Measurements from ENCODE around the gene CALML5. TPM values are rescaled to one million over a fixed set of nuclear protein-coding genes. Genes with fewer than 3 reads are reported as not detected.

CALML5 gene
- total RNA-seq, 1 experiment from 2014 or later, result not detected

DNA sequence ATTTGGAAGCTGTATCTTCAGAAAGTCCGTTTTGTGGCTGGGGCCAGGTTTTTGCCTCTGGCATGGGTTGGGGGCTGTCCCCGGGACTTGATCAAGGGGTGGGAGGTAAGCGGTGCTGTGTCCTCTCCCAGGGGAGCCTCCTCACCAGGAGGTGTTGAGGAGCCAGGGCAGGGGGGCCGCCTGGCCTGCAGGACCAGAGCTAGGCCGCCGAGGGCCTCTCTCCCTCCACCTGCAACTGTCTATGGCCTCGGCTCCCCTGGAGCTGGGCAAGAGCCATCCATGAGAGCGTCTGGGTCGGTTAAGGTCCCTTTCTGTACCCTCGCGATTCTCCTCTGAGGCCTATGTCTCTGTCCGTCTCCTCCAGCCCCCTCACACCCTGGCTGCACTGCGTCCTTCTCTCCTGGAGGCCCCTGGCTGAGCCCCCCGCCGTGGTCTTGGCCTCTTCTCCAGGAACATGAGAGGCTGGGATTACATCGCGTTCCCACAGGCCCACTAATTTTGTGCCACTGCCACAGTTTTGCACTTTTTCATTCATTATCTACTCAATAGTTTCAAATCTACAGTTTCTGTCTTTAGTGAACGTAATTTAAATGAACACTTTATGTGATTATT lies 20.6 kb downstream of the CALML5 start:
- Histone ChIP-seq H3K4me3 (replicated peaks in 1 of 2; ENCODE audit: low read depth in 1 of 2, low read length in 2 of 2) (no peak overlapping the region), H3K27ac (ENCODE audit: low read depth, low read length) (no peak overlapping the region), H3K4me2 (ENCODE audit: low read length) (no peak overlapping the region), H3K4me1 (ENCODE audit: control insufficient read depth in 1 of 2, insufficient read depth in 2 of 2, low read length in 2 of 2) (no peaks in the 10 kb centered on the region), H3K9ac (ENCODE audit: low read length) (no peak overlapping the region), H3K27me3 (ENCODE audit: insufficient read depth, low read length) (no peaks in the 10 kb centered on the region), H3K9me3 (ENCODE audit: control insufficient read depth in 1 of 2, insufficient read depth in 1 of 2, low read depth in 1 of 2, low read length in 2 of 2) (no peaks in the 10 kb centered on the region), H4K20me1 (ENCODE audit: insufficient read depth) (no peaks in the 10 kb centered on the region), H3K36me3 (ENCODE audit: control insufficient read depth in 1 of 2, insufficient read depth in 2 of 2, low read length in 2 of 2) (no peaks in the 10 kb centered on the region), H2AFZ (ENCODE audit: low read depth, low read length, poor library complexity, severe bottlenecking) (no peak overlapping the region), H3K79me2 (ENCODE audit: insufficient read depth, low read length) (no peaks in the 10 kb centered on the region), H3K9me2 (ENCODE audit: insufficient read depth) (no peaks in the 10 kb centered on the region)
- intact Hi-C loops (cut with micrococcal nuclease), result no loop called here
- no peak for DNase-seq (ENCODE audit: low read depth, low spot score)
- ATAC-seq, result no peak
- TF ChIP-seq CBX3 (IDR thresholded peaks at IDR 0.05; ENCODE audit: low read depth), result no peak
- no peak for TF ChIP-seq SP1 (IDR thresholded peaks at IDR 0.05; ENCODE audit: low read depth)
- TF ChIP-seq JUND (IDR thresholded peaks at IDR 0.05), result no peak
- TF ChIP-seq TCF7L2 (IDR thresholded peaks at IDR 0.05; ENCODE audit: borderline replicate concordance, extremely low read depth, insufficient read depth, insufficient read length), result no peak
- TF ChIP-seq CEBPB (IDR thresholded peaks at IDR 0.05; ENCODE audit: low read depth), result no peak
- no peak for TF ChIP-seq POLR2A (IDR thresholded peaks at IDR 0.05; ENCODE audit: borderline replicate concordance, extremely low read depth, insufficient read depth, insufficient read length)
- TF ChIP-seq EZH2phosphoT487 (IDR thresholded peaks at IDR 0.05; ENCODE audit: borderline replicate concordance), result no peak
- TF ChIP-seq, protein P1, sequence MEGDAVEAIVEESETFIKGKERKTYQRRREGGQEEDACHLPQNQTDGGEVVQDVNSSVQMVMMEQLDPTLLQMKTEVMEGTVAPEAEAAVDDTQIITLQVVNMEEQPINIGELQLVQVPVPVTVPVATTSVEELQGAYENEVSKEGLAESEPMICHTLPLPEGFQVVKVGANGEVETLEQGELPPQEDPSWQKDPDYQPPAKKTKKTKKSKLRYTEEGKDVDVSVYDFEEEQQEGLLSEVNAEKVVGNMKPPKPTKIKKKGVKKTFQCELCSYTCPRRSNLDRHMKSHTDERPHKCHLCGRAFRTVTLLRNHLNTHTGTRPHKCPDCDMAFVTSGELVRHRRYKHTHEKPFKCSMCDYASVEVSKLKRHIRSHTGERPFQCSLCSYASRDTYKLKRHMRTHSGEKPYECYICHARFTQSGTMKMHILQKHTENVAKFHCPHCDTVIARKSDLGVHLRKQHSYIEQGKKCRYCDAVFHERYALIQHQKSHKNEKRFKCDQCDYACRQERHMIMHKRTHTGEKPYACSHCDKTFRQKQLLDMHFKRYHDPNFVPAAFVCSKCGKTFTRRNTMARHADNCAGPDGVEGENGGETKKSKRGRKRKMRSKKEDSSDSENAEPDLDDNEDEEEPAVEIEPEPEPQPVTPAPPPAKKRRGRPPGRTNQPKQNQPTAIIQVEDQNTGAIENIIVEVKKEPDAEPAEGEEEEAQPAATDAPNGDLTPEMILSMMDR (IDR thresholded peaks at IDR 0.05 in 2 of 3, conservative IDR thresholded peaks at IDR 0.05 in 1 of 3; ENCODE audit: borderline replicate concordance in 1 of 3, insufficient read depth in 1 of 3, low read depth in 2 of 3, low read length in 2 of 3), result no peak
- TF ChIP-seq, protein P2, sequence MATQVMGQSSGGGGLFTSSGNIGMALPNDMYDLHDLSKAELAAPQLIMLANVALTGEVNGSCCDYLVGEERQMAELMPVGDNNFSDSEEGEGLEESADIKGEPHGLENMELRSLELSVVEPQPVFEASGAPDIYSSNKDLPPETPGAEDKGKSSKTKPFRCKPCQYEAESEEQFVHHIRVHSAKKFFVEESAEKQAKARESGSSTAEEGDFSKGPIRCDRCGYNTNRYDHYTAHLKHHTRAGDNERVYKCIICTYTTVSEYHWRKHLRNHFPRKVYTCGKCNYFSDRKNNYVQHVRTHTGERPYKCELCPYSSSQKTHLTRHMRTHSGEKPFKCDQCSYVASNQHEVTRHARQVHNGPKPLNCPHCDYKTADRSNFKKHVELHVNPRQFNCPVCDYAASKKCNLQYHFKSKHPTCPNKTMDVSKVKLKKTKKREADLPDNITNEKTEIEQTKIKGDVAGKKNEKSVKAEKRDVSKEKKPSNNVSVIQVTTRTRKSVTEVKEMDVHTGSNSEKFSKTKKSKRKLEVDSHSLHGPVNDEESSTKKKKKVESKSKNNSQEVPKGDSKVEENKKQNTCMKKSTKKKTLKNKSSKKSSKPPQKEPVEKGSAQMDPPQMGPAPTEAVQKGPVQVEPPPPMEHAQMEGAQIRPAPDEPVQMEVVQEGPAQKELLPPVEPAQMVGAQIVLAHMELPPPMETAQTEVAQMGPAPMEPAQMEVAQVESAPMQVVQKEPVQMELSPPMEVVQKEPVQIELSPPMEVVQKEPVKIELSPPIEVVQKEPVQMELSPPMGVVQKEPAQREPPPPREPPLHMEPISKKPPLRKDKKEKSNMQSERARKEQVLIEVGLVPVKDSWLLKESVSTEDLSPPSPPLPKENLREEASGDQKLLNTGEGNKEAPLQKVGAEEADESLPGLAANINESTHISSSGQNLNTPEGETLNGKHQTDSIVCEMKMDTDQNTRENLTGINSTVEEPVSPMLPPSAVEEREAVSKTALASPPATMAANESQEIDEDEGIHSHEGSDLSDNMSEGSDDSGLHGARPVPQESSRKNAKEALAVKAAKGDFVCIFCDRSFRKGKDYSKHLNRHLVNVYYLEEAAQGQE (IDR thresholded peaks at IDR 0.05; ENCODE audit: low read depth), result no peak
- TF ChIP-seq, protein P3, sequence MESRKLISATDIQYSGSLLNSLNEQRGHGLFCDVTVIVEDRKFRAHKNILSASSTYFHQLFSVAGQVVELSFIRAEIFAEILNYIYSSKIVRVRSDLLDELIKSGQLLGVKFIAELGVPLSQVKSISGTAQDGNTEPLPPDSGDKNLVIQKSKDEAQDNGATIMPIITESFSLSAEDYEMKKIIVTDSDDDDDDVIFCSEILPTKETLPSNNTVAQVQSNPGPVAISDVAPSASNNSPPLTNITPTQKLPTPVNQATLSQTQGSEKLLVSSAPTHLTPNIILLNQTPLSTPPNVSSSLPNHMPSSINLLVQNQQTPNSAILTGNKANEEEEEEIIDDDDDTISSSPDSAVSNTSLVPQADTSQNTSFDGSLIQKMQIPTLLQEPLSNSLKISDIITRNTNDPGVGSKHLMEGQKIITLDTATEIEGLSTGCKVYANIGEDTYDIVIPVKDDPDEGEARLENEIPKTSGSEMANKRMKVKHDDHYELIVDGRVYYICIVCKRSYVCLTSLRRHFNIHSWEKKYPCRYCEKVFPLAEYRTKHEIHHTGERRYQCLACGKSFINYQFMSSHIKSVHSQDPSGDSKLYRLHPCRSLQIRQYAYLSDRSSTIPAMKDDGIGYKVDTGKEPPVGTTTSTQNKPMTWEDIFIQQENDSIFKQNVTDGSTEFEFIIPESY (IDR thresholded peaks at IDR 0.05; ENCODE audit: extremely low read depth, insufficient replicate concordance, low read length), result no peak
- no peak for TF ChIP-seq EGR1 (IDR thresholded peaks at IDR 0.05; ENCODE audit: low read depth)
- no peak for TF ChIP-seq EZH2 (IDR thresholded peaks at IDR 0.05)
- TF ChIP-seq ELF1 (IDR thresholded peaks at IDR 0.05; ENCODE audit: borderline replicate concordance, low read depth), result no peak
- TF ChIP-seq SRF (IDR thresholded peaks at IDR 0.05; ENCODE audit: low read depth), result no peak
- no peak for TF ChIP-seq FOSL1 (IDR thresholded peaks at IDR 0.05; ENCODE audit: low read depth)
- TF ChIP-seq, protein P4, sequence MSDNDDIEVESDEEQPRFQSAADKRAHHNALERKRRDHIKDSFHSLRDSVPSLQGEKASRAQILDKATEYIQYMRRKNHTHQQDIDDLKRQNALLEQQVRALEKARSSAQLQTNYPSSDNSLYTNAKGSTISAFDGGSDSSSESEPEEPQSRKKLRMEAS (IDR thresholded peaks at IDR 0.05), result no peak
- TF ChIP-seq, protein P5, sequence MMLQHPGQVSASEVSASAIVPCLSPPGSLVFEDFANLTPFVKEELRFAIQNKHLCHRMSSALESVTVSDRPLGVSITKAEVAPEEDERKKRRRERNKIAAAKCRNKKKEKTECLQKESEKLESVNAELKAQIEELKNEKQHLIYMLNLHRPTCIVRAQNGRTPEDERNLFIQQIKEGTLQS (IDR thresholded peaks at IDR 0.05), result no peak
- POLR2A ChIA-PET, result no interaction called here
- BruUV-seq (replicated peaks), result no TSS peak
- CTCF ChIA-PET, result no interaction called here
- RAD21 ChIA-PET (ENCODE audit: low non-redundant PET in 1 of 2, low total read pairs in 2 of 2, uncharacterized antibody in 2 of 2, unreplicated experiment in 2 of 2), result no interaction called here

All from HCT116 (cell line).